ENCODE data around the gene CNTN5.

CNTN5 gene

DNA sequence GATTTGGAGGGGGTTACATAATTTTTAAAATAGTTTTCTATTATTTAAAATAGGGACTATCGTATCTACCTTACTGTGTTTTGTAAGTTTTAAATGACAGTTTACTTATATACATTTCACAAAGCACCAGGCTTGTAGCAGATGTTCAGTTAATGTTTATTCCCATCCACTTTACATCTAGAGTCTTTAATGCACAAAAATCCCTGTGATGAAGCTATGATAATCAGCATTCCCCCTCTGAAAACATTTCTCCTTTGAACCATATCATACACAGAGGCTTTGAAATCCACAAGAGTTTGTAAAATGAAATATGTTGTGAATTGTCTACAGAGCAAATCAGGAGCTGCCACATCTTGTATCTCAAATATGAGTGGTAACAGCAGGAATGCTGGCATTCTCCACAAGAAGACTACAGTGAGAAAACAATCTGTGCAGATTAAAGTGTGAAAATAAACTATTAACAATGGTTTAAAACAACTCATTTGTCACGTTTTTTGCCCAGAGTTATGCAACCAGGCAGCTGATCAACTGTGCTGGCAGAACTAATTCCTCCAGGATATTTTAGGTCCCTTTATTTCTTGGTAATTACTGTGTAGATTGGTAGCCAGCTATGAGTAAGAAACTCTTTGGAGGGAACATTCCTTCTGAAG is 967.2 kb downstream of the CNTN5 start:
- DNase-seq, result no peak

DNA sequence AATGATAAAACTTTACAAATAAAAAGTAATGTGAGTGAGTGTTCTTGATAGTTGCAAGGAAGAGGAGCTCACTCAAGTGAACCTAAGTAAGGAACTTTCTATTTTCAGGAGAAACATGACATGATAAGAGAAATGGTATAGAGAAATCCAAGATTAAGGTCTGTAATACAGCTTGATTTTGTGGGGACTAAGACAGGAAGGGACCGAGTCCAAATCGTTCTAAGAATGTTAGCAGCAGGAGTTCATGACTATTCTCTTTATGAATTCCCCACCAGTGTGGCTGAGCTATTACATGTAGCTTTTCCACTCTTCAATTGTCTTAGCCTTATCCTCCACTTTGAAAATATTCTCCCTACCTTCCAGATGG is 967.7 kb downstream of the CNTN5 start:
- DNase-seq, result no peak

DNA sequence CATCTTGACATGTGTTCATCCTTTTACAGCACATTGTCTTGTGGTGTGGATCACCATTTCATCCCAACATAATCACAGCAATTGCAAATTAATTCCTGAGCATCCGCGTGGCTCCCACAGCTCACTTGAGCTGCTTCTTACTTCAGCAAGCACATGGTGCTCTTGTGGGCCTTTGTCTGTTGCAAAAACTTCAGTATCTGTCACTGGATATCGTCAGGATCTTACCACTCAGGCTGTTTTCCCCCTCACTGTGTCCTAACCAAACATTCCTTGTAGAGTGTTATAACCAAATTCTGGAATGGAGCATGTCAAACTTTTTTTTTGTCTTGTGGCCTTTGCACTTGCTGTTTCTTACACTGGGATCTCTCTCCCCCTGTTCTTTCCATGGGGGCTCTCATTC is 983.2 kb downstream of the CNTN5 start:
- no peak for DNase-seq

DNA sequence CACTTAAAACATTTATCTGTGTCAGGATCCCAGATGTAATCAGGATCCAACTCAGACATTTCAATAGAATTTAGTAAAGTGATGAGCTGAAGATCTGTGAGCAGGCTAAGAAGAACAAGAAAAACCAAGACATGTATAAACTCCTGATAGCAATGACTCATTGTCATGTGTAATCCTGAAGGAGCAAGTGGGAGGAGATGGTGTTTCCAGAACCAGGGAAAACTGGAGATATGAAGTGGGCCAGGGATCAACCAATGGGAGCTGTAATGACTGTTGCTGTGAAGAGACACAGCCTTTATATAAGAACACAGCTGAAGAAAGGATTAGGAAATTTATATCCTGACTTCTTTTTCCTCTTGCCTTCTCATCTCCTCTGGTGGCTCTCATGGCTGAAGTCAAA is 983.8 kb downstream of the CNTN5 start:
- no peak for DNase-seq

DNA sequence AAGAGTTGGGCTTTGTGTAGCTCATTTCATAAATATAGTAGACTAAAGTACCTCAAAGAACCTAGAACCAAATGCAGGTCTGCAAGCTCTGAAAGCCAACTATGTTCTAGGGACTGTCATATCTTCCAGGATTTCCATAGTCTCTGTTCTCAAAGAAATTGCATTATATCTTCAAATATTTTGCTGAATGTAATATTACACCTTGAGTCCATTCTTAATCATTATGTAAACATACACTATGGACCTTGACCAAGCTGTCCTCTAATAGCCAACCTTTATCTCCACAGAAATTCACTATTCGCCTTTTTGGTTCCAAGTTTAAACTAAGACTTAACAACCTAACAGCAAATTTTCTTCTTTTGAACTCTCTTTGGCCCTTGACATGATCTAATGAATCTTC is 987.7 kb downstream of the CNTN5 start:
- no peak for DNase-seq

DNA sequence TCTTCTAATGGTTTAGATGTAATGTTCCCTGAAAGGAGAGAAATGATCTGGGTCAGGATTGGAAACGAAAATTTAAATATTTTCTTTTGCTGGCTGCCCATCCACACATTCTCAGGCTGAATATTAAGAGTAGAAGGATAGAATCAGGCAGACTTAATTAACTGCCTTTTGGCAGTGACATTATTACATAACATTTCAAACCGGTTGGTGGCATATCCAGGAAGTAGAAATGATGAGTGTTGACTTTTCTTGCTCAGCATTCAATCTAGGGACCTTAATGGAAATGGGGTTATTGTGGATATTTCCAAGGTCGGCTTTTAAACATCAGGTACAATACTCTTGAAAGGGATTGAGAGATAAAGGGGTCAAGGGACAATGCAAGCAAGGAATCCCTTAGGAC is 989.0 kb downstream of the CNTN5 start:
- no peak for DNase-seq

DNA sequence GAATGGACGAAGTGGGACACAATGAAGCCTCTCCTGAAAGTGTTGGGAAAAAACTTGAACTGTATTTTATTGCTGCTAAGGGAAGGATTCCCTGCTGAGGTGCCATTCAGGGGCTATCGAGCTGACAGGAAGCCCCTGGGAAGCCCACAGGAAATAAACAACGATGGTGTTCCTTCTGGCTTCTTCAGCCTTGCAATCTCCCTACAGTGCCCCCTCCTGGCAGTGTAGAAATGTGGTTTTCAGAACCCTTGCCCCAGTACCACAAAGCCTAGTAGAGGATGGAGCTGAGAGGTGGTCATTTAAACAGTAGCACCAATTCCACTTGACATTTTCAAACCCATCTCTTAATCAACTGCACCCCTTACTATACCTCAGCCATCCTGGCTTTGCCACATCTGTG is 989.6 kb downstream of the CNTN5 start:
- no peak for DNase-seq

DNA sequence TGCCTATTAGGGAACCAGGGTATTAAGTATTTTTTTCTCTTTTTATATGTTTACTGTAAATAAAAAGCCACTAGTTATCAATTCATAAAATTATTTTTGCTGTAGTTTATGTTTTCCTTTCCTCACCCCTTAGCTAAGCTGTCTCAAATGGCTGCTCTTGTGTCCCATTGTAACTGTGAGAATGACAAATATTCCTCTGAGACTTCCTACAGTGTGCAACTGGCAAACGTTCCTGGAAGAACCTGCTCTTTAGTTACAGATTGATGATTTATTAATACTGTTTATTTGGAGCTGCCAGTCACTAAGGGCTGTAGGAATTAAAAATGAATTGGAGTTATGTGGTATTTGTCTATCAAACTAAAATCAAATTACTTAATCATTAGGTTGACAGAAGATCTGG is 990.9 kb downstream of the CNTN5 start:
- DNase-seq, result no peak

DNA sequence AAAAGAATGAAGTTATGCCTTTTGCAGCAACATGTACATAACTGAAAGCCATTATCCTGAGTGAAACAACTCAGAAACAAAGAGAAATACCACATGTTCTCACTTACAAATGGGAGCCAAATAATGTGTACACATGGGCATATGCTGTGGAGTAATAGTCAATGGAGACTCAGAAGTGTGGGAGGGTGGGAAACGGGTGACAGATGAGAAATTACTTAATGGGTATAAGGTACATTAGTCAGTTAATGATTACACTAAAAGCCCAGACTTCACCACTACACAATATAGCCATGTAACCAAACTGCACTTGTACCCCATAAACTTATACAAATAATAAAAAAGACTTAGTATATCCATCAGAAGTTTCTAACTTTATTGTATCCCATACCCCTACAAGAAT is 992.3 kb downstream of the CNTN5 start:
- no peak for DNase-seq

DNA sequence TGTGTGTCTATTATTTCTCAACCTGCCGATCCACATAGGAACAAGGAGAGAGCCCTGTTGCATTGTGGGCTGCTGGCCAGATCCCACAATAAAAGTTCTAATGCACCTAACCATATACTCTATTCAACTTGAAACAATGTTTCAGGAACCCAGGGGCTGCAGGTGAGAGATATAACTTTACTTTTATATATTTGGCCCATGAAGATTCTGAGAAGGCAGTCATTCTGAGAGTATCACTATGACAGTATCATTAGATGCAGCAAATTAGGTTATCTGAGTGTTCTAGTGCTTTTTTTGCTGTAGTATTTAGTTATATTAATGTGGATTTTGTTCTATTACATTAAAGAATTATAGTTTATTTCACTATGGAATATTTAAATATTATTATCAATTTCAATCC is 1011.2 kb downstream of the CNTN5 start:
- no peak for DNase-seq

DNA sequence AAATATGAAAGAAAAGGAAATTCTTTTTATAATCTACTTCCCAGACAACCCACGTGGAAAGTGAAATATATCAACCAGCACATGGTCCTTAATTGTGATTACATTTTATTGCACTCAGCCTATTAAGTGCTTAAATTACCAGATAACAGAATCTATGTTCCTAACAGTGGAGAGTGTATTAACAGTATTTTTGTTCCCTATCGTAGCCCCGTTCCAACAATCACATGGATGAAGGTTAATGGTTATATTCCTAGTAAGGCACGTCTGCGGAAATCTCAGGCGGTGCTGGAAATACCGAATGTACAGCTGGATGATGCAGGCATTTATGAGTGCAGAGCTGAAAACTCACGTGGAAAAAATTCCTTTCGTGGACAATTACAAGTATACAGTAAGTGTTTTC is 1040.3 kb downstream of the CNTN5 start:
- no peak for DNase-seq

DNA sequence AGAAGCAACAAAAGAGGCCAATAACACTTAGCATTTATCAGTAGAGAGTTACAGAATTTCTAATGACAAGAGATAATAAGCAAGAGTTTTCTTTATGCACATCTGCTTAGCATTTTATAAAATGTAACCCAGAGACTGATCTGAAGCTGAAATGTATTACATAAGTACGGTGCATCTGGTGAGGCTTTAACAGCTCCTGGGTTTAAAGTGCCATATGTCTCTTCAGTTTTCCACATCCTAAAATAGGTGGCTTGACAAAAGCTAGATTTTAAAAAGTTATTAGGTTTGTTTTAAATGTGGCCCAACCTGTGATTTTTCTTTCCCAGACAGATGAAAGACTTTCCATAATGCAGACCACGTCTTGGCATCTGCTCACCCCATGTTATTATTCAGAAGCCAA is 1045.7 kb downstream of the CNTN5 start:
- DNase-seq, result no peak

DNA sequence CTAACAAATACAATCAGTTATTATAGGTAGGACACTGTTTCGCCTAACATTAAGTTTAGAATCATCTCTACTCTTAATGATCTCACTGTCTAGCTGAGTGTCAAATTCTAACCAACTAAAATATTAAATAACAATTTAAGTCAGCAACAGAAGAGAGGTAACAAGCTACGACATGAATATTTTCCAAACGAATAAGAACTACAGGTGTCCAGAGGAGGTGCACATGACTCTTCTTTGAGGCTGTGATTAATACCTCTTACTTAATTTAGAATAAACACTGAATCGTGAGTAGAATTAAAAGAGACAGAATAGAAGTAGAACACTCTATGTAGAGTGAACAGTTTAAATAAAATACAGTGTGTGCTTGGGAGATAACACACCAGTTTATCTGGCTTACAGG is 1047.4 kb downstream of the CNTN5 start:
- no peak for DNase-seq

DNA sequence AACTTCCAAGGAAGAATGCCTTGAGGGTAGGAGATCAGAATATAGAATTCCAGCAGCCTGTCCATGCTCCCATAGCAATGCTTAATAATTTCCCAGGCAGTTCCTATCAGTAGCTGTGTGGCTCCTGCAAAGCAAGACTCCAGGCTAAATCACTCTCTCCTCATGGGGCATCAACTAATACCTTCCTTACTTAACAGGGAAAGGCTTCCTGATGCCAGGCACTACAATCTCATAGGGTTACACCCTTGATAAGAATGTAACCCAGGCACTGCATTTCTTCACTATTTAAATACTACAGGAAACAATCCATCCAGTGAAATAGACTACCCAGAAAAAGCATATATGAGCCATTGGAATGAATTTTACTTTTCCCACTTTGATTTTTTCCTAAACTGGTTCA is 1051.4 kb downstream of the CNTN5 start:
- DNase-seq, result no peak

DNA sequence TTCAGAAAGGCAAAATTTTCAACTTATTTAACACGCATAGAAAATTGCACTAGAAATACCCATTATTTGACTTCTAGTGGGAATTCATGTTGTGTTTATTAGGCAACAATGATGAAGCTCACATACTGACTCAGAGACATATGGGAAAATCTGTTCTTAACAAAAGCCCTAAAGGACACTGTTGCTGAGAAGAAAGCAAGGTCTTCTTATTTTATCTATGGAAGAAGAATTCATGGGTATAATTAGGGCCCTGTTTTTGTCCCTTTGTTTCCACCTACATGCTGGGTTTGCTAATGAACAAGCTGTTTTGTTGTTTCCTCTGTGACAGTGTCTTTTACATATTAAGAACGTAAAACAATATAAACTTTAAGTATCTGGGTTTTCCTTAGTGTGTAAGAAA is 1059.6 kb downstream of the CNTN5 start:
- DNase-seq, result no peak

DNA sequence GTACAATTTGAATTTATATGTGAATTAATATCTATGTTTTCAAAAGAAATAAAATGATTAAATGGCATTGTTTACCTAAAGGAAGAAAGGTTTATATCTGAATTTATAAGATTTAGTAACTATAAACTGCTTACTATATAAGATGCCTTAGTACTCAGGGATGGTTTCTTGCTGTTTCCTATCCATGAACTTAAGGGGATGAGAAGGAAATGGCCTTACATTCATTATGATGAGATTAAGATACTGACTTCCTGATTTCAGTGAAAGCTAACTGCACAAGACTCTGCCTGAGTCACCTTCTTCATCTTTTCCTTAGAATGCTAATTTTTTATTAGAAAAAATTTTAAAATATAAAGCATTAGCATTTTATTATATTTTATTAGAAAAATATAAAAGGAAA is 1060.1 kb downstream of the CNTN5 start:
- no peak for DNase-seq

DNA sequence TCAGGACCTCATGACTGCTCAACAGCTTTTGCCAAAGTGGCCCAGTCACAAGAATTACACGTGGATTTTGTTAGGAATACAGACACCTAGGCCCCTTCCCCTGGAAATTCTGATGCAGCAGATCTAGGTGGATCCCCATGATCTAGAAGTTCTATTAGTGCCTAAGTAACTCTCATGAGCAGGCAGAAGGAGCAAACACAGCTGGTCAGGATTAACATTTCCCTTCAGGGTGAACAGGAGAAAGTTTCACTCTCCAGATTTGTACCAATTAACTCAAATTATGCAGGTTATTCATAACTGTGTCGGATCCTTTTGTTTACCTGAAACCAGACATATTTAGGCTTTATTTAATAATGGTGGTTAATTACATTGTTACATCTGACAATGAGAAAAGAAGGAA is 1072.9 kb downstream of the CNTN5 start:
- no peak for DNase-seq

DNA sequence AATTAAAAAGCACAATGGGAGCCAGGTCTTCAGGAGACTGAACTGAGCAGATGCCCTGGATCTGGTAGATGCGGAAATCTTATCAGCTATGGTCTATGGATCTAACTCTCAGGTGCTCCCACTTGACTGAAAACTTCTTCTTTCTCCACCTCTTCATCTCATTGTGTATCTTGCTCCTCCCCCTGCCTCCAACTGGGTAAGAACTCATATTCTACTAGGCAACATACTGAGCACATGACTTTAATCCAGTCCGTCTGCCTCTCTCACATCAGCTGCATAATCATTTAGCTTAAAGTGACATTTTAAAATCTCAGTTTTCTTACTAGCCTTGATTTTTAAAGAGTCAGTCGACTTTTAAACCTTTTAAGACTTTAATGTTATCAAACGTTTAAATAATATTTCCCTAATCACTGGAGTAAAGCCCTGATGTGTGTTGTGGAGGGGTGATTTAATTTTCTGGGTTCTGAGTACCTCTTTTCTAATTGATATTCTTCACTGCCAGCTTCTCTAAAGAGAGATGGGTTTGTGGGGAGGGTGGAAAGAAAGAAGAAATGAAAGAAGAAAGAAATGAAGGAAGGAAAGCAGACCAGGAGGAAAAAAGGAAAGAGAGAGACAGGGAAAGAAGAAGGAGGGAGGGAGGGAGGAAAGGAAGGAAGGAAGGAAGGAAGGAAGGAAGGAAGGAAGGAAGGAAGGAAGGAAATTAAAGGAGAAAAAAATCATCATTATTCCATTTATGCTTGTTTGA is 1073.5 kb downstream of the CNTN5 start:
- no peak for DNase-seq

DNA sequence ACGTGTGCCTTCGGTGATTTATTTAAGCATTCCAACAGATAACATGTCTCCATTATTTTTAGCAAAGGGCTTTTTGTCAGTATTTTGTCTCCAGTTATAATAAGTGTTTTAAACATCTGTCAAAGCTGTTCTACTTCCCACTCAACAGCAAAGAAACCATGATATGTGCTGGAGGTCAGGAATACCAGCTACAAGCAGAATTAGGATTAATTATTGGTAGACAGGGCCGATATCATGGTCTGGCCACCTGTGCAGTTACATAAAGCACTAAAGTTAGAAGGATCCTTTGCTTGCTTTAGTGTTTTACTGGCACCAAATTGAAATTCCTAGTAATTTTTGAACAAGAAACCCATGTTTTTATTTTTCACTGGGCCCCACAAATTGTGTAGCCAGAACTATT is 1075.1 kb downstream of the CNTN5 start:
- DNase-seq, result no peak

DNA sequence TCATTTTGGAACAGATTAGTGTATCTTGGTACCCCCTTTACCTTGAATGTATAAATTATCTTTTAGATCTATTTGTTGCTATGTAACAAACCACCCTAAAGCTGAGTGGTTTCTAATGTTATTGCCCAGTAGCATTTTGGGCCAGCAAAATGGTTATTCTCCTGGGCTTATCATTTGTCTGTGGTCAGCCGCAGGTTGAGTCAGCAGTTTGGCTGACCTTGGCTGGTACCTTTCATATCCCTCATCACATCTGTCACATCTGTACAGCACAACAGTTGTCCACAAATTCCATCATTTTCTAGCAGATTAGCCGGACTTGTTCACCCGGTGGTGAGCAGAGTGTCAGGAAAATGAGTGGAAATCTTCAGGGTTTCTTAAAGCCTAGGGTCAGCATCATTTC is 1077.8 kb downstream of the CNTN5 start:
- no peak for DNase-seq

DNA sequence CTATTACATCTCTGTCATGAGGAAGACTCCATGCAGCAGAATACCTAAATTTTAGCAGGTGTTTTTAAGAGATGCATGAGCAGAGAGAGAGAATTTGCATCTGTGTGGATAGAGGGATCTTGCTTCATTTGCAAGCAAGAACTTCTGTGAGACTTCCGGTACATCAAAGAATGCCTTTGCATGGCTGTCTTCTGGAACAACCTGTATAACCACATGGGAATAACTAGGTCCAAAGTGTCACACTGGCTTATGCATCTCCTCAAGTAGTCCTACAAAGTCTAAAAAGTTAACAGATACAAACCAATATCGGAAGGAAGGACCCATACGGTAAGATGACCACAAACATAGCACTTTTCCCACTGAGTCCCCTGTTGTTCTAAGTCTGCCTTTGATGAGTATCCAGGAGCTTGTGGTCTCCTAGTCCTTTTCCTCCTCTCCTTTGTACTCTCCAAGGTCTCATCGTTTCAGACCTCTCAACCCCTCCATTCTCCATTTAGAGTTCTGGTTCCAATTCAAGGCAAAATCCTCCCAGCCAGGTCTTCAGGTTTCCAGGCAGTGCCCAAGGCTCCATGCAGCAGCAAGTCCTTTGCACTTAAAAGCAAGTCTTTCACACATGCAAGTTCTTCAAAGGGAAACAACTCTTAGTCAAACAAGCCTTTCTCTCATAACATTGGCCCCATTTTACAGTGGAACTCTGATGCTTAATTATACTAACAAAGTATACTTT is 1084.7 kb downstream of the CNTN5 start:
- DNase-seq, result no peak

DNA sequence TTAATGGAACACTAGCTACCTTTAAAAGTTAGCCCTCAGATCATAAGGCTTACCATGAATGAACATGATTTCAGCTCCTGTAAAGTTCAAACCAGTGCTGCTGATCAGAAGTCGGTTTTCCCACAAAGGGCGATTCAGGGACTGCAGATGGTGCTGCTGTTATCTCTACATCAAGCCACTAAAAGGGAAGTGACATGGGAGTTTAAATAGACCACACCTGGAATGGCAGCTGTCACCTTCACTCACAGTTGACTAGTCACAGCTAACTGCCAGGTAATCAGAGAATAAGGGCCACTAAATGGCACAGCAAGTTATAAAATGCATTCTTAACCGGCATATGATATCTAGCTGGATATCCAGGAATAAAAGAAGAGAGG is 1085.2 kb downstream of the CNTN5 start:
- no peak for DNase-seq

DNA sequence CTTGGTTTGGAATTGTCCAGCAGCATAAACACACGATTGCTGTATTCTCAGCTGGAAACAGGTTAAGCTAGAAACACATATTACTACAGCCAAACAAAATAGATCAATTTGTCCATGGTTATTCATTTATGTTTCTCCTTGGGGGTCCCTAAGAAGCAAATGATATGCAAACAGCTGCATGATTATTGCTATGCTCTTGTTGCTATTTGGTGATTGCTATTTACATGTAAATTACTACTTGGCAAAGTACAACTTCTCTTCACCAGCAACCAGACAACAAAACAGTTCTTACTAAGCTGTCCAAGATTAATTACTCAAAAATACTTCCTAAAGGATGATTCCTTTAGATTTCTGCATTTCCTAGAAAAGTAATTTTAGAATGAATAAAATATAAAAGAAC is 1098.4 kb downstream of the CNTN5 start:
- no peak for DNase-seq

DNA sequence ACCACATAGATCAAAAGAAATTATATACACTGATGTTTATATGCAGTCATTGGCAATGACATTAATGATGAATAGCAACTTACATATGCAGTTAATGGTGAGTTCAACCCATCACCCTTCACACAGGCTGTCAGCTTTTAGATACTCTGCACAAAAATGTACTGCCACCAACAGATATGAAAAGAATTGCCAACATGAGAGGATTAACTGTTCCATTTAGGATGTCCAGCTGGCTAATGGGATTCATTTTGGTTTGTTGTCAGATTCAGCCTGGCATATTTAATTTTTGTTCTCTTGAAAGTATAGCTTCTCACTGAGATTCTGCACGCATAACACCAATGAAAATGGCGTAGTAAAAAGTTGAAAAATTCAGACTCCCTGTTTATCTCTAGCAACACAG is 1112.4 kb downstream of the CNTN5 start:
- DNase-seq, result no peak

DNA sequence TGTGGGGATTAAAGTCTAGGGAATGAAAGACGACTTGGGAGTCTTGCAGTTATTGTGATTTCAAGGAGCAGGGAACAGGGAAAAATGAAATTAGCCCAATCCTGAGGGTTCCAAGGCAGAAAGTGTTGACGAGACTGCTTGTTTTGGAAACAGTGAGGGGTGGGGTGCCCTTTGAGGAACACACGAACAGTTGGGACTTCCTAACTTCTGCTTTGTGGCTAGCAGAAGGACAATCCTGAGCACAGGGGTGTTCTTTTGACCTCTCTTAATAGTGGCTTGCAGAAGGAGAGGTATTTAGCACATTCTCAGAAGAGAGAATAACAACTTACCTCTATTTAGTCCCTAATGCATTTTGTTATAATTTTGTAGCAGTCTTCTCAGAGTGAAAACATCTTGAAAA is 1120.5 kb downstream of the CNTN5 start:
- no peak for DNase-seq

All from DMS79 treated with DMSO at 0.1 percent for 48 hours (cell line).